C4-2B (cell line): ENCODE data around the gene ARHGEF25.

Experiments
- ZFX ChIP-seq: fragments of 450-650 bp; IDR thresholded peaks from 2 replicates; pipeline ENCODE4 v1.6.1; 2017
- TF ChIP-seq, protein P1 (sequence below): fragments of 450-650 bp; conservative IDR thresholded peaks from 2 replicates; pipeline ENCODE4 v1.5.1; 2017; ENCODE audit warnings: mild to moderate bottlenecking

DNA sequence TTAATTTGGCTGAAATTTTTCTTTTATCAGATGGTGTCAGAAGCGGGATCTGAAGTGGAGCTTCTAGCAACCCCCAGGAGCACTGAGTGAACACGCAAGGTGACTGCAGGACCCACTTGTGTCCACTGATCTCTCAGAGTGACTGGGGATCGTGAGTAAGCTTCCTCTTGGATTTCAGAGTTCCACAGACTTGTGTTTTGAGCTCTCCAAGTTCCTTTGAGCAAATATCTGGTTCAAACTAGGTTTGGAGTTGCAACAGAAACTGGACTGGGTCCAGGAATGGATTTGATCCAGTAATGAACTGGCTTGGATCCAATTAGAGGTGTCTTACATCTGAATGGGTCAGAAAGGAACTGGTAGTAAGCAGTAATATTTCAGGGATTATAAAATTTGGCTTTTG is 46.5 kb downstream of the ARHGEF25 start:
- TF ChIP-seq, protein P1, sequence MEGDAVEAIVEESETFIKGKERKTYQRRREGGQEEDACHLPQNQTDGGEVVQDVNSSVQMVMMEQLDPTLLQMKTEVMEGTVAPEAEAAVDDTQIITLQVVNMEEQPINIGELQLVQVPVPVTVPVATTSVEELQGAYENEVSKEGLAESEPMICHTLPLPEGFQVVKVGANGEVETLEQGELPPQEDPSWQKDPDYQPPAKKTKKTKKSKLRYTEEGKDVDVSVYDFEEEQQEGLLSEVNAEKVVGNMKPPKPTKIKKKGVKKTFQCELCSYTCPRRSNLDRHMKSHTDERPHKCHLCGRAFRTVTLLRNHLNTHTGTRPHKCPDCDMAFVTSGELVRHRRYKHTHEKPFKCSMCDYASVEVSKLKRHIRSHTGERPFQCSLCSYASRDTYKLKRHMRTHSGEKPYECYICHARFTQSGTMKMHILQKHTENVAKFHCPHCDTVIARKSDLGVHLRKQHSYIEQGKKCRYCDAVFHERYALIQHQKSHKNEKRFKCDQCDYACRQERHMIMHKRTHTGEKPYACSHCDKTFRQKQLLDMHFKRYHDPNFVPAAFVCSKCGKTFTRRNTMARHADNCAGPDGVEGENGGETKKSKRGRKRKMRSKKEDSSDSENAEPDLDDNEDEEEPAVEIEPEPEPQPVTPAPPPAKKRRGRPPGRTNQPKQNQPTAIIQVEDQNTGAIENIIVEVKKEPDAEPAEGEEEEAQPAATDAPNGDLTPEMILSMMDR = no peak
- no peak for TF ChIP-seq ZFX
